K562 (cell line): Measurements from ENCODE around the gene BLTP2.

ENCODE experiments used
- SREBF2 ChIP-seq: sonication (generic); formaldehyde crosslinking; IDR thresholded peaks from 2 replicates; pipeline ENCODE4 v1.4.0; 2020; ENCODE audit warnings: mild to moderate bottlenecking, missing genetic modification reagents
- TCF7 ChIP-seq: sonication (generic); IDR thresholded peaks from 2 replicates; pipeline ENCODE4 v1.6.1; 2016; ENCODE audit warnings: antibody characterized with exemption, borderline replicate concordance

- TF ChIP-seq TCF7, result no peak
- no peak for TF ChIP-seq SREBF2 (CRISPR knock-in tag)
Measured at GRCh38 chr17:28624148-28624547, 20.8 kb downstream of the BLTP2 start.
